ENCODE measurements around the gene RBM4B. TPM values are rescaled to one million over a fixed set of nuclear protein-coding genes. Genes with fewer than 3 reads are reported as not detected.

The RBM4B gene
- total and polyA plus RNA-seq, 2 of the 13 experiments (the other 11 are each of a cell fraction or from before 2014, with no cell fraction given): 25.8 to 32.4 TPM

DNA sequence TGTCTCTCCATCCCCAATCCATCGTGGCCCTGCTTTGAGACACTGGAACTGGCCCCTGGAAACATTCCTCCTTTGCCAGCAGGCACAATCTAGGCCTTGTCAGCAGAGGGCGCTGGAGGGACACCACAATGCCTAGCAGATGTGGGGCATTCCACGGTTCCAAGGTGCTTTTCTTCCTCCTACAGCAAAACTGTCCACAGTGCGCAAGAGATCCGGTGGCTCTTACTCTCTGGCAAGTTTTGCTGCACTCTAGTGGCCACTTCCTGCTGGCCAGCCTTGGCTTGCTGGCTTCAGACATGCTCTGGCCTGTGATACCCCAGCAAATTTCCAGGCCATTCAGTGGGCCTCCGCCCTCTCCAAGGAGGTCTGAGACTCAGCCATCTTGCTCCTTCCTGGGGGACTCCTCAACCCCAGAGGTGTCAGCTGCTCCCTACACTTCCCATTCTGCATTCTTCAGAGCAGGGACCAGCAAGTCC, 17.1 kb upstream of the RBM4B start (continued):
- TF ChIP-seq ERF (CRISPR knock-in tag; IDR thresholded peaks at IDR 0.05): peak; percentile 95
- TF ChIP-seq ZNF672 (CRISPR knock-in tag; IDR thresholded peaks at IDR 0.05): no peak
- peak; percentile 76 for TF ChIP-seq MIXL1 (CRISPR knock-in tag; IDR thresholded peaks at IDR 0.05)
- no peak for TF ChIP-seq MED8 (CRISPR knock-in tag; IDR thresholded peaks at IDR 0.05; ENCODE audit: insufficient replicate concordance)
- peak; percentile 42; the same call in 1 of the 2 replicates for TF ChIP-seq FOXP4 (CRISPR knock-in tag; IDR thresholded peaks at IDR 0.05)
- no peak for TF ChIP-seq ZNF143 (CRISPR knock-in tag; IDR thresholded peaks at IDR 0.05)
- TF ChIP-seq ZNF564 (CRISPR knock-in tag; IDR thresholded peaks at IDR 0.05): no peak
- TF ChIP-seq YEATS2 (CRISPR knock-in tag; IDR thresholded peaks at IDR 0.05; ENCODE audit: borderline replicate concordance): peak; percentile 76; the same call in 1 of the 2 replicates
- no peak for TF ChIP-seq SRY (CRISPR knock-in tag; IDR thresholded peaks at IDR 0.05)
- no peak for TF ChIP-seq ZNF703 (CRISPR knock-in tag; IDR thresholded peaks at IDR 0.05; ENCODE audit: borderline replicate concordance)
- peak; percentile 59; the same call in 1 of the 2 replicates for TF ChIP-seq PITX1 (CRISPR knock-in tag; IDR thresholded peaks at IDR 0.05)
- TF ChIP-seq RFXAP (CRISPR knock-in tag; IDR thresholded peaks at IDR 0.05; ENCODE audit: borderline replicate concordance): peak; percentile 54; the same call in 1 of the 2 replicates
- no peak for TF ChIP-seq SYNCRIP (IDR thresholded peaks at IDR 0.05; ENCODE audit: insufficient read depth, low read depth, low read length)
- TF ChIP-seq STAG1 (CRISPR knock-in tag; IDR thresholded peaks at IDR 0.05): peak; percentile 97
- TF ChIP-seq, protein P1, sequence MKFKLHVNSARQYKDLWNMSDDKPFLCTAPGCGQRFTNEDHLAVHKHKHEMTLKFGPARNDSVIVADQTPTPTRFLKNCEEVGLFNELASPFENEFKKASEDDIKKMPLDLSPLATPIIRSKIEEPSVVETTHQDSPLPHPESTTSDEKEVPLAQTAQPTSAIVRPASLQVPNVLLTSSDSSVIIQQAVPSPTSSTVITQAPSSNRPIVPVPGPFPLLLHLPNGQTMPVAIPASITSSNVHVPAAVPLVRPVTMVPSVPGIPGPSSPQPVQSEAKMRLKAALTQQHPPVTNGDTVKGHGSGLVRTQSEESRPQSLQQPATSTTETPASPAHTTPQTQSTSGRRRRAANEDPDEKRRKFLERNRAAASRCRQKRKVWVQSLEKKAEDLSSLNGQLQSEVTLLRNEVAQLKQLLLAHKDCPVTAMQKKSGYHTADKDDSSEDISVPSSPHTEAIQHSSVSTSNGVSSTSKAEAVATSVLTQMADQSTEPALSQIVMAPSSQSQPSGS (CRISPR knock-in tag; IDR thresholded peaks at IDR 0.05): no peak
- no peak for TF ChIP-seq NFE2L1 (CRISPR knock-in tag; IDR thresholded peaks at IDR 0.05; ENCODE audit: borderline replicate concordance)
- TF ChIP-seq ELF1 (CRISPR knock-in tag; IDR thresholded peaks at IDR 0.05): peak; percentile 64; the same call in 1 of the 2 replicates
- TF ChIP-seq ZNF746 (CRISPR knock-in tag; IDR thresholded peaks at IDR 0.05): no peak
- no peak for TF ChIP-seq ZNF33B (CRISPR knock-in tag; IDR thresholded peaks at IDR 0.05)
- TF ChIP-seq ZNF224 (CRISPR knock-in tag; IDR thresholded peaks at IDR 0.05): no peak
- TF ChIP-seq CHCHD3 (CRISPR knock-in tag; IDR thresholded peaks at IDR 0.05): no peak
- TF ChIP-seq ADNP (CRISPR knock-in tag; IDR thresholded peaks at IDR 0.05): no peak
- TF ChIP-seq ZNF3 (CRISPR knock-in tag; IDR thresholded peaks at IDR 0.05): no peak
- no peak for TF ChIP-seq ZBTB1 (CRISPR knock-in tag; IDR thresholded peaks at IDR 0.05; ENCODE audit: borderline replicate concordance)
- no peak for TF ChIP-seq ZBTB14 (CRISPR knock-in tag; IDR thresholded peaks at IDR 0.05)
- TF ChIP-seq, protein P2, sequence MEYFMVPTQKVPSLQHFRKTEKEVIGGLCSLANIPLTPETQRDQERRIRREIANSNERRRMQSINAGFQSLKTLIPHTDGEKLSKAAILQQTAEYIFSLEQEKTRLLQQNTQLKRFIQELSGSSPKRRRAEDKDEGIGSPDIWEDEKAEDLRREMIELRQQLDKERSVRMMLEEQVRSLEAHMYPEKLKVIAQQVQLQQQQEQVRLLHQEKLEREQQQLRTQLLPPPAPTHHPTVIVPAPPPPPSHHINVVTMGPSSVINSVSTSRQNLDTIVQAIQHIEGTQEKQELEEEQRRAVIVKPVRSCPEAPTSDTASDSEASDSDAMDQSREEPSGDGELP (IDR thresholded peaks at IDR 0.05; ENCODE audit: borderline replicate concordance, low read depth): peak; percentile 10; the same call in 1 of the 2 replicates
- TF ChIP-seq ZNF790 (CRISPR knock-in tag; IDR thresholded peaks at IDR 0.05; ENCODE audit: borderline replicate concordance): no peak
- no peak for TF ChIP-seq IKZF1 (IDR thresholded peaks at IDR 0.05)
- TF ChIP-seq AKAP8 (CRISPR knock-in tag; IDR thresholded peaks at IDR 0.05): no peak

All from HepG2 (cell line).